Measurements from ENCODE around the gene ARHGEF38.
"Not testable (repeated sequence)": the region's sequence is repeated elsewhere in the genome, so short reads cannot be mapped to it uniquely, and the experiment has no call there.

The ARHGEF38 gene

GRCh38 chr4:105710012-105710600 lies 157.7 kb downstream of the ARHGEF38 start:
- Histone ChIP-seq H3K9ac (peak overlapping the region in 6 of 11 experiments; percentile 90 to 93 (median 92); a peak in 7 of 22 replicates), H3K4me1 (peaks cover 18 to 42% (median 37%) of the 10 kb centered on the region in 10 experiments), H3K9me3 (replicated peaks in 1 of 11) (no peaks in the 10 kb centered on the region), H3K27ac (no peak overlapping the region), H3K4me2 (peak overlapping the region; percentile 73 to 97 (median 84); a peak in 21 of 22 replicates), H4K20me1 (peaks cover 0 to 13% (median 0%) of the 10 kb centered on the region in 11 experiments; a peak in 4 of 22 replicates), H3K27me3 (no peaks in the 10 kb centered on the region), H3K36me3 (peaks cover 0 to 13% (median 5%) of the 10 kb centered on the region in 11 experiments; a peak in 7 of 22 replicates), H3K4me3 (peak overlapping the region in 9 of 10 experiments; percentile 90 to 99 (median 95); a peak in 10 of 20 replicates)
- TF ChIP-seq Cebpa-rat (IDR thresholded peaks at IDR 0.05) = no peak

GRCh38 chr4:105710678-105711077 lies 158.3 kb downstream of the ARHGEF38 start:
- Histone ChIP-seq H3K9me3 (replicated peaks in 1 of 11) (no peaks in the 10 kb centered on the region), H3K4me1 (peaks cover 18 to 42% (median 37%) of the 10 kb centered on the region in 10 experiments), H4K20me1 (peaks cover 0 to 11% (median 0%) of the 10 kb centered on the region in 11 experiments; a peak in 1 of 22 replicates), H3K27ac (no peak overlapping the region), H3K27me3 (no peaks in the 10 kb centered on the region), H3K9ac (no peak overlapping the region), H3K36me3 (peaks cover 0 to 8% (median 0%) of the 10 kb centered on the region in 11 experiments; a peak in 4 of 22 replicates), H3K4me3 (no peak overlapping the region), H3K4me2 (peak overlapping the region in 7 of 11 experiments; percentile 73 to 97 (median 88); a peak in 7 of 22 replicates)
- TF ChIP-seq Cebpa-rat (IDR thresholded peaks at IDR 0.05) = no peak

DNA sequence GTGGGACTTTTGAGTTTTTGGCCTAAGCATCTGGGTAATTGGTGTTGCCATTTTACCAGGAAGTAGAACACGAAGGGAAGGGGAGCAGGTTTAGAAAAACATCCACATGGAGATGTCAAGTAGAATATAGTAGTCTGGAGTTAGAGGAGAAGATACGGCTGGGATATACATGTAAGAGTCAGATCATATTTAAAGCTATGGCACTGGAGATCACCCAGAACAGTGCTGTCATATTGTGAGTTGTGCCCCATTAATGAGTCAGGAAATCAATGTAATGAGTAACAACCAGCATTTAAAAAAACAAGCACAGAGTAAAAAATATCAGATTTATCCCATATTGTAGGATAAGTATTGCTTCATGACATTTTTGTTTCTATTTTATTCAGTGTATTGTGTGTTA lies 160.3 kb downstream of the ARHGEF38 start:
- peaks cover 0 to 11% (median 0%) of the 10 kb centered on the region in 11 experiments; a peak in 5 of 22 replicates for H4K20me1 ChIP-seq
- H3K4me2 ChIP-seq = no peak overlapping the region
- no peaks in the 10 kb centered on the region for H3K9me3 ChIP-seq (replicated peaks in 1 of 11)
- no peaks in the 10 kb centered on the region for H3K27me3 ChIP-seq
- H3K4me3 ChIP-seq = no peak overlapping the region
- H3K27ac ChIP-seq = no peak overlapping the region
- no peak for TF ChIP-seq Cebpa-rat (IDR thresholded peaks at IDR 0.05)
- H3K4me1 ChIP-seq = peaks cover 8 to 31% (median 26%) of the 10 kb centered on the region in 10 experiments; a peak in 19 of 20 replicates
- H3K9ac ChIP-seq = no peak overlapping the region
- H3K36me3 ChIP-seq = peaks cover 0 to 4% (median 0%) of the 10 kb centered on the region in 11 experiments; a peak in 3 of 22 replicates

DNA sequence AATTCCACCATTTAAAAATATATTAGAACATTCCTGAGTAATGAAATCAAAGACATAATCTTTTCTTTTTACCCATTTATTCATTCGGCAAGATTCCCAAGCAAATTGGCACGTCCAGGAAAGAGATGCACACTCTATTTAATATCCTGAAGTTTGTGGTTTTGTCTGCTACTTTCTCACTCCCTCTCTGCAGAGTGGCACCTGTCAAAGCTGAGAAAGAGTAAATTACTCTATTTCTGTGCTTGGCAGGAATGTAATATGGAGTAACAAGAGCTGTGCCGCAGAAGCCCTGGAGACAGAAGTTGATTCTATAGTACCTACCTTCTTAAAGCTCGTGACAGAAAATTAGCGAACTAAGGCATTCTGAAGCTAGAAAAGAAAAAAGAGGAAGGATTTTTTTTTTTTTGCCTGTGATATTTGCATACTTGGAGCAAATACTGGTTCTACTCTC lies 161.7 kb downstream of the ARHGEF38 start:
- peak overlapping the region; percentile 41 to 96 (median 61); a peak in 19 of 22 replicates for H3K4me2 ChIP-seq
- no peak for TF ChIP-seq Cebpa-rat (IDR thresholded peaks at IDR 0.05)
- peaks cover 0 to 11% (median 0%) of the 10 kb centered on the region in 11 experiments; a peak in 5 of 22 replicates for H4K20me1 ChIP-seq
- H3K36me3 ChIP-seq = peaks cover 4 to 17% (median 9%) of the 10 kb centered on the region in 11 experiments; a peak in 18 of 22 replicates
- peaks cover 8 to 29% (median 26%) of the 10 kb centered on the region in 10 experiments; a peak in 18 of 20 replicates for H3K4me1 ChIP-seq
- H3K9ac ChIP-seq = peak overlapping the region in 5 of 11 experiments; percentile 17 to 62 (median 55); a peak in 7 of 22 replicates
- H3K9me3 ChIP-seq (replicated peaks in 1 of 11) = no peaks in the 10 kb centered on the region
- no peaks in the 10 kb centered on the region for H3K27me3 ChIP-seq
- peak overlapping the region in 4 of 10 experiments; percentile 46 to 53 (median 49); a peak in 7 of 20 replicates for H3K4me3 ChIP-seq
- H3K27ac ChIP-seq = peak overlapping the region in 3 of 11 experiments; percentile 35 to 57 (median 56); a peak in 5 of 22 replicates

GRCh38 chr4:105714932-105715331 lies 162.5 kb downstream of the ARHGEF38 start:
- no peak for TF ChIP-seq Cebpa-rat (IDR thresholded peaks at IDR 0.05)
- H3K27ac ChIP-seq = peak overlapping the region in 1 of 11 experiments; percentile 32; a peak in 2 of 22 replicates

GRCh38 chr4:105715692-105716278 lies 163.4 kb downstream of the ARHGEF38 start:
- peaks cover 3 to 14% (median 10%) of the 10 kb centered on the region in 10 experiments; a peak in 17 of 20 replicates for H3K4me1 ChIP-seq
- no peak overlapping the region for H3K4me2 ChIP-seq
- peaks cover 0 to 11% (median 0%) of the 10 kb centered on the region in 11 experiments; a peak in 5 of 22 replicates for H4K20me1 ChIP-seq
- no peak overlapping the region for H3K4me3 ChIP-seq
- no peaks in the 10 kb centered on the region for H3K9me3 ChIP-seq (replicated peaks in 1 of 11)
- H3K9ac ChIP-seq = no peak overlapping the region
- H3K27ac ChIP-seq = no peak overlapping the region
- no peak for TF ChIP-seq Cebpa-rat (IDR thresholded peaks at IDR 0.05)
- H3K27me3 ChIP-seq = no peaks in the 10 kb centered on the region
- peaks cover 10 to 34% (median 25%) of the 10 kb centered on the region in 11 experiments; a peak in 20 of 22 replicates for H3K36me3 ChIP-seq

More at GRCh38 chr4:105714932-105715331, 162.5 kb downstream of the ARHGEF38 start:
- H3K4me1 ChIP-seq = peaks cover 5 to 22% (median 18%) of the 10 kb centered on the region in 10 experiments; a peak in 18 of 20 replicates
- peaks cover 10 to 25% (median 16%) of the 10 kb centered on the region in 11 experiments; a peak in 20 of 22 replicates for H3K36me3 ChIP-seq
- no peaks in the 10 kb centered on the region for H3K27me3 ChIP-seq
- peak overlapping the region in 7 of 11 experiments; percentile 41 to 96 (median 61); a peak in 9 of 22 replicates for H3K4me2 ChIP-seq
- H3K9me3 ChIP-seq (replicated peaks in 1 of 11) = no peaks in the 10 kb centered on the region
- no peak overlapping the region; a peak in 1 of 20 replicates for H3K4me3 ChIP-seq
- H3K9ac ChIP-seq = peak overlapping the region in 3 of 11 experiments; percentile 6 to 21 (median 11); a peak in 3 of 22 replicates
- peaks cover 0 to 11% (median 0%) of the 10 kb centered on the region in 11 experiments; a peak in 5 of 22 replicates for H4K20me1 ChIP-seq

GRCh38 chr4:105719204-105719603 lies 166.8 kb downstream of the ARHGEF38 start:
- Histone ChIP-seq H3K9ac (no peak overlapping the region), H3K4me1 (peaks cover 0 to 9% (median 7%) of the 10 kb centered on the region in 10 experiments; a peak in 15 of 20 replicates), H3K4me2 (no peak overlapping the region), H3K4me3 (no peak overlapping the region), H3K36me3 (peaks cover 10 to 49% (median 29%) of the 10 kb centered on the region in 11 experiments; a peak in 21 of 22 replicates), H3K27me3 (no peaks in the 10 kb centered on the region), H4K20me1 (peaks cover 0 to 6% (median 0%) of the 10 kb centered on the region in 11 experiments; a peak in 4 of 22 replicates), H3K9me3 (replicated peaks in 1 of 11) (no peaks in the 10 kb centered on the region), H3K27ac (no peak overlapping the region)
- no peak for TF ChIP-seq Cebpa-rat (IDR thresholded peaks at IDR 0.05)

DNA sequence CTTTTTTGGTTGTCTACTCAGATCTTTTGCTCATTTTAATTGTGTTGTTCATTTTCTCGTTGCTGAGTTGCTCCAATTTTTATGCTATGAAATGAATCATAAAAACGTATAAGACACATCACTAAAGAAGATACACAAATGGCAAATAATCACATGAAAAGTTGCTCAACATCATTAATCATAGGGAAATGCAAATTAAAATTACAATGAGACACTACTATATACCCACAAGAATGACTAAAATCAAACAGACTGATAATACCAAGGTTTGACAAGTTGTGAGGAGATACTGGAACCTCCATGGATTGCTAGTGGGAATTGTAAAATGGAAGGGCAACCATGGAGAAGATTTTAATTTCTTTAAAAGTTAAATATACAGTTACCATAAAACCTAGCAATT lies 173.2 kb downstream of the ARHGEF38 start:
- Histone ChIP-seq H3K9ac (no peak overlapping the region), H3K27ac (no peak overlapping the region), H3K4me1 (no peaks in the 10 kb centered on the region), H4K20me1 (no peaks in the 10 kb centered on the region), H3K4me2 (no peak overlapping the region), H3K4me3 (no peak overlapping the region), H3K36me3 (peaks cover 11 to 67% (median 36%) of the 10 kb centered on the region in 11 experiments; a peak in 17 of 22 replicates), H3K27me3 (no peaks in the 10 kb centered on the region), H3K9me3 (replicated peaks in 1 of 11) (peaks cover 7 to 18% (median 14%) of the 10 kb centered on the region in 11 experiments; a peak in 18 of 22 replicates)
- TF ChIP-seq Cebpa-rat (IDR thresholded peaks at IDR 0.05) = no peak

- Histone ChIP-seq H3K36me3 (peaks cover 11 to 56% (median 32%) of the 10 kb centered on the region in 11 experiments; a peak in 20 of 22 replicates), H3K9me3 (replicated peaks in 1 of 11) (peaks cover 9 to 25% (median 20%) of the 10 kb centered on the region in 11 experiments; a peak in 20 of 22 replicates)
- not testable (repeated sequence) for H3K4me1 ChIP-seq, H3K4me3 ChIP-seq, H3K27me3 ChIP-seq, H3K4me2 ChIP-seq, H3K9ac ChIP-seq, H4K20me1 ChIP-seq, H3K27ac ChIP-seq
Observed at GRCh38 chr4:105729895-105730294, 177.5 kb downstream of the ARHGEF38 start.

Measured in BLaER1 treated with 17β-estradiol and CSF1 and Interleukin-3, amounts not matched to agents 10 nM and 100 nM (cell line).